ENCODE measurements around the gene ZDHHC14. TPM values are rescaled to one million over a fixed set of nuclear protein-coding genes. Genes with fewer than 3 reads are reported as not detected.

ZDHHC14 gene
- total RNA-seq, 6 experiments from 2014 or later, result 5.2 to 6.7 (median 6.0) TPM

- DNase-seq, result no peak
- Mint-ChIP-seq H3K4me1 (ENCODE audit: low read depth) (peaks cover 13% of the 10 kb centered on the region), H3K36me3 (ENCODE audit: low read depth) (no peaks in the 10 kb centered on the region), H3K27me3 (ENCODE audit: insufficient read depth) (no peaks in the 10 kb centered on the region), H3K27ac (no peak overlapping the region), H3K4me3 (no peak overlapping the region), H3K9me3 (no peaks in the 10 kb centered on the region)
- TF ChIP-seq, protein P1, sequence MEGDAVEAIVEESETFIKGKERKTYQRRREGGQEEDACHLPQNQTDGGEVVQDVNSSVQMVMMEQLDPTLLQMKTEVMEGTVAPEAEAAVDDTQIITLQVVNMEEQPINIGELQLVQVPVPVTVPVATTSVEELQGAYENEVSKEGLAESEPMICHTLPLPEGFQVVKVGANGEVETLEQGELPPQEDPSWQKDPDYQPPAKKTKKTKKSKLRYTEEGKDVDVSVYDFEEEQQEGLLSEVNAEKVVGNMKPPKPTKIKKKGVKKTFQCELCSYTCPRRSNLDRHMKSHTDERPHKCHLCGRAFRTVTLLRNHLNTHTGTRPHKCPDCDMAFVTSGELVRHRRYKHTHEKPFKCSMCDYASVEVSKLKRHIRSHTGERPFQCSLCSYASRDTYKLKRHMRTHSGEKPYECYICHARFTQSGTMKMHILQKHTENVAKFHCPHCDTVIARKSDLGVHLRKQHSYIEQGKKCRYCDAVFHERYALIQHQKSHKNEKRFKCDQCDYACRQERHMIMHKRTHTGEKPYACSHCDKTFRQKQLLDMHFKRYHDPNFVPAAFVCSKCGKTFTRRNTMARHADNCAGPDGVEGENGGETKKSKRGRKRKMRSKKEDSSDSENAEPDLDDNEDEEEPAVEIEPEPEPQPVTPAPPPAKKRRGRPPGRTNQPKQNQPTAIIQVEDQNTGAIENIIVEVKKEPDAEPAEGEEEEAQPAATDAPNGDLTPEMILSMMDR (IDR thresholded peaks at IDR 0.05), result no peak
Measured at GRCh38 chr6:157631838-157632614, 251.0 kb downstream of the ZDHHC14 start.

DNA sequence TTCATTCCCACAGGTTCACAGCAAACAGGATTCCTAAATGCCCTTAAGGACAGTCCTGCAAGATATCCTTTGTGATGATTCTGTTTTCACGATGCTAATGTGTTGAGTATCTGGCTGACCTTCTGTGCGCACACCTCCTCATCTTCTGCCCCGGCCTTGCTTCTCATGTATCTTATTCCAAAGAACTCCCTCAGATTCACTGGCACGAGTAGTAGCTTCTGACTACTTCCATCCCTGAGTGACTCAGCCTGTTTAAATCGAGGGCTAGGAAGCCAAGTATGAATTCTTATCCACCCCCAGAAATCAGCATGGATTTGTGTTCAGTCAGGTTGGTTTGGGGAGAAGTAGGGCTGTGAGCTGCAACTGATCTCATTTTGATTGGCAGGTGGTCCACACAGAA lies 251.8 kb downstream of the ZDHHC14 start:
- H3K27ac Mint-ChIP-seq, result peak overlapping the region; percentile 67
- peak; percentile 54 for DNase-seq
- no peaks in the 10 kb centered on the region for H3K36me3 Mint-ChIP-seq (ENCODE audit: low read depth)
- H3K4me3 Mint-ChIP-seq, result peak overlapping the region; percentile 37; the same call in 1 of the 2 replicates
- H3K9me3 Mint-ChIP-seq, result no peaks in the 10 kb centered on the region
- TF ChIP-seq, protein P1 (IDR thresholded peaks at IDR 0.05), result no peak
- H3K4me1 Mint-ChIP-seq (ENCODE audit: low read depth), result peaks cover 13% of the 10 kb centered on the region
- H3K27me3 Mint-ChIP-seq (ENCODE audit: insufficient read depth), result no peaks in the 10 kb centered on the region

GRCh38 chr6:157634546-157634945 lies 253.6 kb downstream of the ZDHHC14 start:
- DNase-seq, result no peak
- H3K27ac Mint-ChIP-seq, result no peak overlapping the region
- no peaks in the 10 kb centered on the region for H3K9me3 Mint-ChIP-seq
- H3K36me3 Mint-ChIP-seq (ENCODE audit: low read depth), result no peaks in the 10 kb centered on the region
- H3K27me3 Mint-ChIP-seq (ENCODE audit: insufficient read depth), result no peaks in the 10 kb centered on the region
- TF ChIP-seq, protein P1 (IDR thresholded peaks at IDR 0.05), result no peak
- peaks cover 13% of the 10 kb centered on the region for H3K4me1 Mint-ChIP-seq (ENCODE audit: low read depth)
- H3K4me3 Mint-ChIP-seq, result no peak overlapping the region

DNA sequence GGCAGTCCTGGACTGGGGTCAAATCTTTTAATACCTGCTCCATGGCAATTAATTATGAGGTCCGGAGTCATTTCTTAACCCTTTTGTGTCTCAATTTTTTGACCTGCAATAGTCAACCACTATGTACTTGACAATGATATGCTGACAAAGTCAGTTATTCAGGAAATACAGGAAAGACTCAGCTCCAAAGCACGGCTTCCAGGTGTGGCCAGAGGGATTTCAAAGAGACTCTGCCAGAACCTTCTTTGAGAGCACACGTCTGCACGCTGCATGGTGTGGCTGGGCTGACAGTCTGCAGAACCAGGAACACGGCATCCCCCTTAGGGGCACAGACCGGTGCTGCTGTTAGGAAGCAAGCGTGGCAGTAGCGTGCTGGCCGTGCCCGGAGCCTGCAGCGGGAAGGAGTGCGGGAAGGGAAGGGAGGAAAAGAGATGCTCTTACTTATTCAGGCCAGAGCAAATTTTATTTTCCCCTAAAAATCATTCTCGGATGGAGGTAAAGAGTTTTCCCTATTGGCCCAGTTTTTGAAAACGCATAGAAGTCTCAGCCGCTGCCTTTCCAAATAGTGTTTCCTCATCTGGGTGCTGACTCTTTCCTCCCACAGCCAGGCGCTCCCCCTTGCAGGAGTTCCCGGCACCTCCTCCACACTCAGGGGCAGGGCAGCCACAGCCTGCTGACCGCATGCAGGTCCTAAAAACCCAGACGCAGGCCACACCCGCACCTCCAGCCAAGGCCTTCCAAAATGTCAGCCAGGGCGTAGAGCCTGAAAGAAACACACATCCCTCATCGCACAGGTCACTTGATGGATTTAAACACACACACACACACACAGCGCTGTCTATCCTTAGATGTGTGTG lies 254.6 kb downstream of the ZDHHC14 start:
- Mint-ChIP-seq H3K4me1 (ENCODE audit: low read depth) (peaks cover 14% of the 10 kb centered on the region), H3K36me3 (ENCODE audit: low read depth) (no peaks in the 10 kb centered on the region), H3K9me3 (no peaks in the 10 kb centered on the region), H3K4me3 (no peak overlapping the region), H3K27me3 (ENCODE audit: insufficient read depth) (no peaks in the 10 kb centered on the region), H3K27ac (no peak overlapping the region)
- TF ChIP-seq, protein P1 (IDR thresholded peaks at IDR 0.05), result no peak
- DNase-seq, result no peak

DNA sequence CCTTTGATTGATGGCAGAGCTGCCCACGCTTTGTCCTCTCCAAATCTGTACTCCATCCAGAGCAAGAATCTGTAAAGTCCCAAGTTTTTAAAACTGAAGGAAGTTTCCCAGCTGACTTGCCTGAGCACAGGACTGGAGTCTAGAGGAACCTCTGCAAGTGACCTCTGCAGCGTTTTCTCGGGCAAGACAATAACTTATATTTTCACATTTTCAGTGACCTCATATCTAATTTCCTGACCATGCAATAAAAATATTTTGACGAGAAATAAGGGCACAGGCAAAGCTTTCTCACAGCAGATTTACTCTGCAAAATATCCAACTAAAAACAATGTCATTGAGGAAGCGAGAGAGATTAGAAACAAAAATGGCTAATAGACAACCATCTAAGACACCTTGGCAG lies 256.5 kb downstream of the ZDHHC14 start:
- DNase-seq, result no peak
- Mint-ChIP-seq H3K27me3 (ENCODE audit: insufficient read depth) (no peaks in the 10 kb centered on the region; the same call in 1 of the 2 replicates), H3K9me3 (no peaks in the 10 kb centered on the region), H3K4me3 (no peak overlapping the region), H3K27ac (no peak overlapping the region), H3K4me1 (ENCODE audit: low read depth) (peaks cover 13% of the 10 kb centered on the region), H3K36me3 (ENCODE audit: low read depth) (no peaks in the 10 kb centered on the region)
- TF ChIP-seq, protein P1 (IDR thresholded peaks at IDR 0.05), result no peak

Data from HFFc6 (cell line).